22Rv1 (cell line): ENCODE measurements around the gene RAP1B.

Experiments
- ZFX ChIP-seq: fragments of 450-650 bp; IDR thresholded peaks from 2 replicates; pipeline ENCODE4 v1.6.1; 2017; ENCODE audit warnings: antibody characterized with exemption, borderline replicate concordance
- TF ChIP-seq, protein P1 (sequence below): fragments of 450-650 bp; IDR thresholded peaks from 2 replicates; pipeline ENCODE4 v1.5.1; 2017; ENCODE audit warnings: mild to moderate bottlenecking

GRCh38 chr12:68674376-68674775 lies 63.7 kb downstream of the RAP1B start:
- TF ChIP-seq, protein P1, sequence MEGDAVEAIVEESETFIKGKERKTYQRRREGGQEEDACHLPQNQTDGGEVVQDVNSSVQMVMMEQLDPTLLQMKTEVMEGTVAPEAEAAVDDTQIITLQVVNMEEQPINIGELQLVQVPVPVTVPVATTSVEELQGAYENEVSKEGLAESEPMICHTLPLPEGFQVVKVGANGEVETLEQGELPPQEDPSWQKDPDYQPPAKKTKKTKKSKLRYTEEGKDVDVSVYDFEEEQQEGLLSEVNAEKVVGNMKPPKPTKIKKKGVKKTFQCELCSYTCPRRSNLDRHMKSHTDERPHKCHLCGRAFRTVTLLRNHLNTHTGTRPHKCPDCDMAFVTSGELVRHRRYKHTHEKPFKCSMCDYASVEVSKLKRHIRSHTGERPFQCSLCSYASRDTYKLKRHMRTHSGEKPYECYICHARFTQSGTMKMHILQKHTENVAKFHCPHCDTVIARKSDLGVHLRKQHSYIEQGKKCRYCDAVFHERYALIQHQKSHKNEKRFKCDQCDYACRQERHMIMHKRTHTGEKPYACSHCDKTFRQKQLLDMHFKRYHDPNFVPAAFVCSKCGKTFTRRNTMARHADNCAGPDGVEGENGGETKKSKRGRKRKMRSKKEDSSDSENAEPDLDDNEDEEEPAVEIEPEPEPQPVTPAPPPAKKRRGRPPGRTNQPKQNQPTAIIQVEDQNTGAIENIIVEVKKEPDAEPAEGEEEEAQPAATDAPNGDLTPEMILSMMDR, result no peak
- no peak for TF ChIP-seq ZFX
